GM23338 (cell line): ENCODE data around the gene KYAT1. TPM values are rescaled to one million over a fixed set of nuclear protein-coding genes. Genes with fewer than 3 reads are reported as not detected.
"Not testable (repeated sequence)": the region's sequence is repeated elsewhere in the genome, so short reads cannot be mapped to it uniquely, and the experiment has no call there.

Experiments used
- ATAC-seq: fragments of 200-7000 bp; cut with Tn5 transposase; 3 replicates; pipeline ENCODE4 v1.9.1; 2020
- DNase-seq: peaks from one replicate; pipeline ENCODE4 v3.0.0-alpha.2; 2015; ENCODE audit warnings: low spot score
- H2AFZ ChIP-seq: fragments of 200-600 bp; sonication (generic); 2 replicates; pipeline ENCODE4 v1.8.0; 2016; ENCODE audit warnings: antibody characterized with exemption, mild to moderate bottlenecking, moderate library complexity
- H3F3A ChIP-seq: fragments of 200-600 bp; sonication (generic); replicated peaks from 2 replicates; pipeline ENCODE4 v1.8.0; 2017; ENCODE audit warnings: antibody characterized with exemption, mixed run types, low read depth
- H3K27ac ChIP-seq: fragments of 200-600 bp; sonication (generic); 2 replicates; pipeline ENCODE4 v1.6.1; 2016; ENCODE audit warnings: low read depth
- H3K27me3 ChIP-seq: fragments of 200-600 bp; sonication (generic); 2 replicates; pipeline ENCODE4 v1.8.0; 2016; ENCODE audit warnings: mild to moderate bottlenecking, mixed run types, moderate library complexity; ENCODE audit not compliant: insufficient read depth
- H3K36me3 ChIP-seq: fragments of 200-600 bp; sonication (generic); 2 replicates; pipeline ENCODE4 v1.8.0; 2016; ENCODE audit warnings: mild to moderate bottlenecking; ENCODE audit not compliant: insufficient read depth
- H3K4me1 ChIP-seq: fragments of 200-600 bp; sonication (generic); 2 replicates; pipeline ENCODE4 v1.8.0; 2016; ENCODE audit warnings: mild to moderate bottlenecking, moderate library complexity; ENCODE audit not compliant: insufficient read depth
- H3K4me2 ChIP-seq: fragments of 200-600 bp; sonication (generic); 2 replicates; pipeline ENCODE4 v1.7.1; 2017; ENCODE audit warnings: mixed run types
- H3K4me3 ChIP-seq: fragments of 200-600 bp; sonication (generic); 2 replicates; pipeline ENCODE4 v1.6.1; 2016; ENCODE audit warnings: mixed run types
- H3K79me2 ChIP-seq: fragments of 200-600 bp; sonication (generic); replicated peaks from 2 replicates; pipeline ENCODE4 v1.8.0; 2017; ENCODE audit warnings: mild to moderate bottlenecking; ENCODE audit not compliant: insufficient read depth
- H3K9me2 ChIP-seq: fragments of 200-600 bp; sonication (generic); 2 replicates; pipeline ENCODE4 v1.8.0; 2017; ENCODE audit not compliant: insufficient read depth
- H4K20me1 ChIP-seq: fragments of 200-600 bp; sonication (generic); replicated peaks from 2 replicates; pipeline ENCODE4 v1.8.0; 2017; ENCODE audit warnings: mild to moderate bottlenecking; ENCODE audit not compliant: insufficient read depth
- H3K27ac Mint-ChIP-seq: 2 replicates; pipeline ENCODE4 v1.8.0; 2020; ENCODE audit warnings: inconsistent platforms, mild to moderate bottlenecking, moderate library complexity, mixed read lengths
- H3K27me3 Mint-ChIP-seq: 3 replicates; pipeline ENCODE4 v1.8.0; 2022; ENCODE audit warnings: low read depth, mild to moderate bottlenecking, moderate library complexity, mixed read lengths, inconsistent platforms; ENCODE audit not compliant: insufficient read depth, poor library complexity
- H3K36me3 Mint-ChIP-seq: 3 replicates; pipeline ENCODE4 v1.8.0; 2021; ENCODE audit warnings: low read depth, mild to moderate bottlenecking, inconsistent platforms, moderate library complexity, mixed read lengths
- H3K4me1 Mint-ChIP-seq: 3 replicates; pipeline ENCODE4 v1.8.0; 2020; ENCODE audit warnings: mild to moderate bottlenecking, inconsistent platforms, mixed read lengths
- H3K4me3 Mint-ChIP-seq: 3 replicates; pipeline ENCODE4 v1.8.0; 2021; ENCODE audit warnings: moderate library complexity, mild to moderate bottlenecking, inconsistent platforms, mixed read lengths
- H3K9me3 Mint-ChIP-seq: 3 replicates; pipeline ENCODE4 v1.8.0; 2020; ENCODE audit warnings: moderate library complexity, mild to moderate bottlenecking, inconsistent platforms, mixed read lengths
- POLR2AphosphoS5 ChIP-seq: IDR thresholded peaks from 2 replicates; pipeline ENCODE4 v1.6.1; 2016; ENCODE audit warnings: antibody characterized with exemption, low read depth
- ZNF331 ChIP-seq: fragments of 250-450 bp; sonication (Bioruptor Pico); IDR thresholded peaks from 2 replicates; pipeline ENCODE4 v1.5.0; 2020; ENCODE audit warnings: low read depth, mild to moderate bottlenecking, moderate library complexity
- ZNF462 ChIP-seq: fragments of 250-450 bp; sonication (Bioruptor Pico); IDR thresholded peaks from 2 replicates; pipeline ENCODE4 v1.5.0; 2020; ENCODE audit warnings: mild to moderate bottlenecking, moderate library complexity
- polyA plus RNA-seq: library from polyadenylated mRNA; unstranded; fragments of >200 nt; fragmentation: Nextera tagmentation; extraction: Ambion mirVana; gene quantifications from 2 replicates; pipeline ENCODE4 v1.2.1, GENCODE V29; 2016
- total RNA-seq: library from RNA; depleted of rRNA; stranded (reverse); fragments of >200 nt; shearing (Covaris generic); gene quantifications from 2 replicates; pipeline ENCODE4 v1.2.3, GENCODE V29; 2014

Gene KYAT1
- total and polyA plus RNA-seq, 2 experiments from 2014 or later: 26.1 to 34.0 TPM

- no peak for TF ChIP-seq ZNF462
- TF ChIP-seq POLR2AphosphoS5: no peak
- TF ChIP-seq ZNF331 (CRISPR knock-in tag): no peak
Observed at GRCh38 chr9:128860937-128861336, 20.8 kb downstream of the KYAT1 start (continued).

- not testable (repeated sequence) for H3K27ac Mint-ChIP-seq, H3K27me3 Mint-ChIP-seq, H3K9me3 Mint-ChIP-seq, H3K4me2 ChIP-seq, H3K4me1 Mint-ChIP-seq, DNase-seq, H3K36me3 ChIP-seq, H3K9me2 ChIP-seq, H3K36me3 Mint-ChIP-seq, H2AFZ ChIP-seq, H3K27ac ChIP-seq, H3K4me3 Mint-ChIP-seq, H3K4me1 ChIP-seq, ATAC-seq, H3K27me3 ChIP-seq, H3K4me3 ChIP-seq, H3F3A ChIP-seq, H4K20me1 ChIP-seq
- peaks cover 11% of the 10 kb centered on the region for H3K79me2 ChIP-seq
Observed at GRCh38 chr9:128858476-128858875, 23.3 kb downstream of the KYAT1 start.

DNA sequence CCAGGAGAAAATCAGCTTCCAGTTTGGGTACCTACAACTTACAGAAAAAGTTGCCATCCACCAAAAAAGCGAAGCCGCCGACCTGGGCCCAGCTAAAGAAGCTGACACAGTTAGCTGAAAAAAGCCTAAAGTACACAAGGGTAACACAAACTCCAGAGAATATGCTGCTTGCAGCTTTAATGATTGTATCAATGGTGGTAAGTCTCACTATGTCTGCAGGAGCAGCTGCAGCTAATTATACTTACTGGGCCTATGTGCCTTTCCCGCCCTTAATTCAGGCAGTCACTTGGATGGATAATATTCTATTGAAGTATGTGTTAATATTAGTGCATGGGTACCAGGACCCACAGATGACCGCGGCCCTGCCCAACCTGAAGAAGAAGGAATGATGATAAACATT lies 27.3 kb downstream of the KYAT1 start:
- DNase-seq, H3K9me2 ChIP-seq, H3K4me1 ChIP-seq, H3K27ac Mint-ChIP-seq, H3K4me2 ChIP-seq, H3K4me3 ChIP-seq, H2AFZ ChIP-seq, H3K36me3 ChIP-seq, H4K20me1 ChIP-seq, H3K79me2 ChIP-seq, H3K4me1 Mint-ChIP-seq, ATAC-seq, H3K27me3 ChIP-seq, H3K4me3 Mint-ChIP-seq, H3K27ac ChIP-seq, H3K27me3 Mint-ChIP-seq, H3F3A ChIP-seq: not testable (repeated sequence)
- Mint-ChIP-seq H3K36me3 (peaks cover 23% of the 10 kb centered on the region), H3K9me3 (peaks cover 17% of the 10 kb centered on the region)

GRCh38 chr9:128852646-128853045 lies 29.1 kb downstream of the KYAT1 start:
- not testable (repeated sequence) for H3K4me2 ChIP-seq, H3K27ac ChIP-seq, H3K79me2 ChIP-seq, H3K27ac Mint-ChIP-seq, H3K27me3 Mint-ChIP-seq, H3K4me1 ChIP-seq, H2AFZ ChIP-seq, H3K4me3 ChIP-seq, H3K4me1 Mint-ChIP-seq, H4K20me1 ChIP-seq, ATAC-seq, DNase-seq, H3K27me3 ChIP-seq, H3K4me3 Mint-ChIP-seq, H3F3A ChIP-seq, H3K36me3 ChIP-seq, H3K9me2 ChIP-seq
- H3K36me3 Mint-ChIP-seq: peaks cover 30% of the 10 kb centered on the region
- H3K9me3 Mint-ChIP-seq: peaks cover 25% of the 10 kb centered on the region
